Liver (tissue), 9 donors: ENCODE data around the gene GZMA. TPM values are rescaled to one million over a fixed set of nuclear protein-coding genes. Genes with fewer than 3 reads are reported as not detected.

Experiments
- DNase-seq: peaks from one replicate; pipeline ENCODE4 v3.0.0-alpha.2; 2017; ENCODE audit warnings: low spot score
- H3K27ac ChIP-seq, 2 donors: one replicate each; pipeline ENCODE4 v1.7.0; 2013; ENCODE audit warnings: inconsistent platforms in 2 of 2, low read length in 2 of 2, control low read depth in 1 of 2, low read depth in 1 of 2, mild to moderate bottlenecking in 1 of 2
- H3K27me3 ChIP-seq, 4 donors: one replicate each; pipeline versions ENCODE4 v1.6.1 to v1.7.0; 2013; ENCODE audit warnings: low read length in 3 of 4, inconsistent platforms in 1 of 4, mild to moderate bottlenecking in 1 of 4, moderate library complexity in 1 of 4; ENCODE audit not compliant: control insufficient read depth in 4 of 4, insufficient read depth in 4 of 4
- H3K36me3 ChIP-seq, 4 donors: one replicate each; pipeline versions ENCODE4 v1.6.1 to v1.7.0; 2013; ENCODE audit warnings: low read length in 3 of 4, mild to moderate bottlenecking in 3 of 4, low read depth in 1 of 4, moderate library complexity in 1 of 4; ENCODE audit not compliant: control insufficient read depth in 4 of 4, insufficient read depth in 3 of 4
- H3K4me1 ChIP-seq, 4 donors: one replicate each; pipeline versions ENCODE4 v1.6.1 to v1.7.0; 2013; ENCODE audit warnings: low read length in 3 of 4, mild to moderate bottlenecking in 3 of 4, moderate library complexity in 1 of 4; ENCODE audit not compliant: control insufficient read depth in 4 of 4, insufficient read depth in 4 of 4
- H3K4me3 ChIP-seq, 3 donors: one replicate each; pipeline versions ENCODE4 v1.6.1 to v1.7.0; 2013; ENCODE audit warnings: low read length in 3 of 3, control low read depth in 1 of 3, low read depth in 1 of 3, mild to moderate bottlenecking in 1 of 3
- H3K9ac ChIP-seq, 2 donors: one replicate each; pipeline ENCODE4 v1.7.0; 2013; ENCODE audit warnings: low read length in 2 of 2, mild to moderate bottlenecking in 2 of 2, moderate library complexity in 2 of 2, control low read depth in 1 of 2, low read depth in 1 of 2
- H3K9me3 ChIP-seq, 4 donors: one replicate each; pipeline versions ENCODE4 v1.6.1 to v1.7.0; 2013; ENCODE audit warnings: low read length in 3 of 4; ENCODE audit not compliant: control insufficient read depth in 4 of 4
- EGR1 ChIP-seq, 2 donors: IDR thresholded peaks; 2 replicates each; pipeline ENCODE4 v1.6.1; 2016 to 2018; ENCODE audit warnings: antibody characterized with exemption in 2 of 2, low read depth in 2 of 2
- FOXA1 ChIP-seq: IDR thresholded peaks from 2 replicates; pipeline ENCODE4 v1.6.1; 2016; ENCODE audit warnings: antibody characterized with exemption
- GABPA ChIP-seq, 2 donors: IDR thresholded peaks in 1 of 2; conservative IDR thresholded peaks in 1 of 2; 2 replicates each; pipeline ENCODE4 v1.6.1; 2016; ENCODE audit warnings: antibody characterized with exemption in 2 of 2, mild to moderate bottlenecking in 1 of 2, moderate library complexity in 1 of 2
- HNF4A ChIP-seq, 2 donors: conservative IDR thresholded peaks; 2 replicates each; pipeline ENCODE4 v1.6.1; 2016; ENCODE audit warnings: antibody characterized with exemption in 2 of 2, mild to moderate bottlenecking in 2 of 2
- JUND ChIP-seq, 2 donors: IDR thresholded peaks; 2 replicates each; pipeline ENCODE4 v1.6.1; 2016; ENCODE audit warnings: antibody characterized with exemption in 2 of 2
- RAD21 ChIP-seq, 2 donors: IDR thresholded peaks; 2 replicates each; pipeline ENCODE4 v1.6.1; 2016; ENCODE audit warnings: antibody characterized with exemption in 2 of 2, mild to moderate bottlenecking in 2 of 2
- RXRA ChIP-seq, 2 donors: IDR thresholded peaks; 2 replicates each; pipeline ENCODE4 v1.6.1; 2017 to 2018; ENCODE audit warnings: antibody characterized with exemption in 2 of 2, mild to moderate bottlenecking in 1 of 2
- SP1 ChIP-seq: IDR thresholded peaks from 2 replicates; pipeline ENCODE4 v1.6.1; 2018; ENCODE audit warnings: antibody characterized with exemption, mild to moderate bottlenecking
- YY1 ChIP-seq: IDR thresholded peaks from 2 replicates; pipeline ENCODE4 v1.6.1; 2016; ENCODE audit warnings: antibody characterized with exemption, mild to moderate bottlenecking
- WGBS: extraction: QIAGEN DNeasy Blood & Tissue Kit; methylation state at CpG from one replicate; pipeline ENCODE4 v1.1.7; 2013; 5-methylcytosine and 5-hydroxymethylcytosine counted together
- polyA plus RNA-seq, 2 donors: library from polyadenylated mRNA; stranded (reverse) in 1 of 2; unstranded in 1 of 2; fragments of 200-250 nt in 1 of 2; fragments of >200 nt in 1 of 2; fragmentation: Nextera tagmentation in 1 of 2; extraction: Ambion mirVana in 1 of 2; gene quantifications; one replicate each; pipeline versions ENCODE4 v1.2.1 to v1.2.3, GENCODE V29; 2013 to 2015
- total RNA-seq, 2 donors: library from RNA; depleted of rRNA; stranded (reverse); fragments of >200 nt; gene quantifications; one replicate each; pipeline ENCODE4 v1.2.3, GENCODE V29; 2014
- TF ChIP-seq, protein P1 (sequence below): IDR thresholded peaks from 2 replicates; pipeline ENCODE4 v1.6.1; 2016; ENCODE audit warnings: antibody characterized with exemption
- TF ChIP-seq, protein P2 (sequence below): fragments of 150-350 bp; IDR thresholded peaks from 2 replicates; pipeline ENCODE4 v1.5.1; 2017; ENCODE audit warnings: improper control_type of control experiment, low read depth, low read length; ENCODE audit not compliant: missing input control
- TF ChIP-seq, protein P3 (sequence below): IDR thresholded peaks from 2 replicates; pipeline ENCODE4 v1.6.1; 2016; ENCODE audit warnings: antibody characterized with exemption
- TF ChIP-seq, protein P4 (sequence below): IDR thresholded peaks from 2 replicates; pipeline ENCODE4 v1.6.1; 2016; ENCODE audit warnings: antibody characterized with exemption
- donor health status: healthy.
- donor health status: healthy.
- donor health status: healthy.
- donor health status: healthy.
- donor health status: healthy.

The GZMA gene
- total and polyA plus RNA-seq, 4 donors: 1.9 to 2.4 (median 2.1) TPM

DNA sequence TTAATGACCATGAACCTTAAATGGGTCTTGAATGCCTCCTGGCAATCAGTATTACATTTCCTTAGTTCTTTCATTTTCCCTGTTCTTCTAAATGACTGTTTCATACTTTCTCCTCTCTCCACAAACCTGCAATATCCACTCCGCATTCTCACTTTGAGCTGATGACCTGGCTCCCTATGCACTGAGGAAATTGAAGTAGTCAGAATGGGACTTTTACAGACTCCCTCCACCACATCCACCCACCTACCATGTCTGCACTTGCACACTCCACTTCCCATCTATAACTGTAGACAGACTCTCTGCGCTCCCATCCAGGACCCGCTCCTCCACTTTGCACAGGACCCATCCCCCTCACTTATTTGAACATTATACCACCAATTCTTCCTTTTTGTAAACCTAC lies 36.2 kb upstream of the GZMA start:
- TF ChIP-seq SP1: no peak
- TF ChIP-seq JUND (IDR thresholded peaks at IDR 0.05): no peak
- no peak for TF ChIP-seq YY1
- TF ChIP-seq, protein P1, sequence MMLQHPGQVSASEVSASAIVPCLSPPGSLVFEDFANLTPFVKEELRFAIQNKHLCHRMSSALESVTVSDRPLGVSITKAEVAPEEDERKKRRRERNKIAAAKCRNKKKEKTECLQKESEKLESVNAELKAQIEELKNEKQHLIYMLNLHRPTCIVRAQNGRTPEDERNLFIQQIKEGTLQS: no peak
- TF ChIP-seq, protein P2, sequence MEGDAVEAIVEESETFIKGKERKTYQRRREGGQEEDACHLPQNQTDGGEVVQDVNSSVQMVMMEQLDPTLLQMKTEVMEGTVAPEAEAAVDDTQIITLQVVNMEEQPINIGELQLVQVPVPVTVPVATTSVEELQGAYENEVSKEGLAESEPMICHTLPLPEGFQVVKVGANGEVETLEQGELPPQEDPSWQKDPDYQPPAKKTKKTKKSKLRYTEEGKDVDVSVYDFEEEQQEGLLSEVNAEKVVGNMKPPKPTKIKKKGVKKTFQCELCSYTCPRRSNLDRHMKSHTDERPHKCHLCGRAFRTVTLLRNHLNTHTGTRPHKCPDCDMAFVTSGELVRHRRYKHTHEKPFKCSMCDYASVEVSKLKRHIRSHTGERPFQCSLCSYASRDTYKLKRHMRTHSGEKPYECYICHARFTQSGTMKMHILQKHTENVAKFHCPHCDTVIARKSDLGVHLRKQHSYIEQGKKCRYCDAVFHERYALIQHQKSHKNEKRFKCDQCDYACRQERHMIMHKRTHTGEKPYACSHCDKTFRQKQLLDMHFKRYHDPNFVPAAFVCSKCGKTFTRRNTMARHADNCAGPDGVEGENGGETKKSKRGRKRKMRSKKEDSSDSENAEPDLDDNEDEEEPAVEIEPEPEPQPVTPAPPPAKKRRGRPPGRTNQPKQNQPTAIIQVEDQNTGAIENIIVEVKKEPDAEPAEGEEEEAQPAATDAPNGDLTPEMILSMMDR: no peak
- TF ChIP-seq, protein P3, sequence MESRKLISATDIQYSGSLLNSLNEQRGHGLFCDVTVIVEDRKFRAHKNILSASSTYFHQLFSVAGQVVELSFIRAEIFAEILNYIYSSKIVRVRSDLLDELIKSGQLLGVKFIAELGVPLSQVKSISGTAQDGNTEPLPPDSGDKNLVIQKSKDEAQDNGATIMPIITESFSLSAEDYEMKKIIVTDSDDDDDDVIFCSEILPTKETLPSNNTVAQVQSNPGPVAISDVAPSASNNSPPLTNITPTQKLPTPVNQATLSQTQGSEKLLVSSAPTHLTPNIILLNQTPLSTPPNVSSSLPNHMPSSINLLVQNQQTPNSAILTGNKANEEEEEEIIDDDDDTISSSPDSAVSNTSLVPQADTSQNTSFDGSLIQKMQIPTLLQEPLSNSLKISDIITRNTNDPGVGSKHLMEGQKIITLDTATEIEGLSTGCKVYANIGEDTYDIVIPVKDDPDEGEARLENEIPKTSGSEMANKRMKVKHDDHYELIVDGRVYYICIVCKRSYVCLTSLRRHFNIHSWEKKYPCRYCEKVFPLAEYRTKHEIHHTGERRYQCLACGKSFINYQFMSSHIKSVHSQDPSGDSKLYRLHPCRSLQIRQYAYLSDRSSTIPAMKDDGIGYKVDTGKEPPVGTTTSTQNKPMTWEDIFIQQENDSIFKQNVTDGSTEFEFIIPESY: no peak
- TF ChIP-seq, protein P4, sequence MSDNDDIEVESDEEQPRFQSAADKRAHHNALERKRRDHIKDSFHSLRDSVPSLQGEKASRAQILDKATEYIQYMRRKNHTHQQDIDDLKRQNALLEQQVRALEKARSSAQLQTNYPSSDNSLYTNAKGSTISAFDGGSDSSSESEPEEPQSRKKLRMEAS: no peak
- TF ChIP-seq EGR1 (IDR thresholded peaks at IDR 0.05; ENCODE audit: low read depth in 2 of 2): no peak
- no peak for TF ChIP-seq HNF4A (conservative IDR thresholded peaks at IDR 0.05)
- no peak for TF ChIP-seq RXRA (IDR thresholded peaks at IDR 0.05)
- TF ChIP-seq RAD21 (IDR thresholded peaks at IDR 0.05): no peak

DNA sequence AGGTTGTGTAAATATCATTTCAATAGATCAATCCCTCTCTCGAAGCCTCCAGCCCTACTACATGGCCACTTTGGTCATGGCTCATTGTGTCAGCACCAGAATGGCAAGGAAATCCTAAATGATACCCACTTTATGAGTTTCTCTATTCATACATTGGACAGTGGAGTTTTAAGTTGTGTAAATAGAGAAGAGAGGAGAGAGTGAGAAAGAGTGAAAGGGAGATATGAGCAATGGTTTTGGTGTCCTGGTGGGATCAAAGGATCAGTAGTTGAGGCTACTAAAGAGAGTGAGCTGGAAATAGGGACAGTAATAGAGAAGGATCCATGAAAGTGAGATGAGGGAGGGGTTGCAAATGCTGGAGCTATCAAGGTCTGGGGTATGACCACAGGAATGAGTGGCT lies 31.5 kb upstream of the GZMA start:
- DNase-seq: no peak
- 71% methylated on average over 1 of the region's 1 CpG for WGBS
- TF ChIP-seq GABPA (IDR thresholded peaks at IDR 0.05 in 1 of 2, conservative IDR thresholded peaks at IDR 0.05 in 1 of 2) (no peak), FOXA1 (no peak), HNF4A (conservative IDR thresholded peaks at IDR 0.05) (no peak), RXRA (IDR thresholded peaks at IDR 0.05) (no peak), JUND (IDR thresholded peaks at IDR 0.05) (no peak), RAD21 (IDR thresholded peaks at IDR 0.05) (no peak), YY1 (no peak)
- TF ChIP-seq, protein P1: no peak
- TF ChIP-seq, protein P4: no peak

More for the DNA sequence above, 36.2 kb upstream of the GZMA start:
- Histone ChIP-seq H3K27ac (no peak overlapping the region), H3K27me3 (peaks cover 0 to 4% (median 0%) of the 10 kb centered on the region in 4 donors), H3K9me3 (no peaks in the 10 kb centered on the region), H3K9ac (no peak overlapping the region), H3K36me3 (no peaks in the 10 kb centered on the region), H3K4me3 (no peak overlapping the region), H3K4me1 (no peaks in the 10 kb centered on the region)
- no peak for DNase-seq
- 92% methylated on average over 3 of the region's 3 CpGs for WGBS

More for the DNA sequence above, 31.5 kb upstream of the GZMA start:
- Histone ChIP-seq H3K9me3 (no peaks in the 10 kb centered on the region), H3K36me3 (no peaks in the 10 kb centered on the region), H3K4me1 (no peaks in the 10 kb centered on the region), H3K27ac (no peak overlapping the region), H3K4me3 (no peak overlapping the region), H3K9ac (no peak overlapping the region), H3K27me3 (no peaks in the 10 kb centered on the region)
